OCI-LY7 (cell line): Measurements from ENCODE around the gene ZNF628.

Source experiments
- CTCF ChIP-seq: fragments of 200-600 bp; sonication (generic); conservative IDR thresholded peaks from 2 replicates; pipeline ENCODE4 v1.5.1; 2014; ENCODE audit warnings: mild to moderate bottlenecking, antibody characterized with exemption, low read length, moderate library complexity, mixed read lengths
- EZH2phosphoT487 ChIP-seq: fragments of 200-600 bp; sonication (generic); IDR thresholded peaks from 2 replicates; pipeline ENCODE4 v1.6.1; 2018; ENCODE audit warnings: low read depth, borderline replicate concordance, mild to moderate bottlenecking, mixed run types, antibody characterized with exemption, low read length, moderate library complexity, mixed read lengths

GRCh38 chr19:55459950-55460657 is 16.3 kb upstream of the ZNF628 start:
- TF ChIP-seq CTCF = no peak
- TF ChIP-seq EZH2phosphoT487 = no peak
